Activated naive CD4-positive, alpha-beta T cell (primary cell): ENCODE results near the gene FHL5.
A peak's percentile ranks its signal among the peaks of the same experiment; 100 is the strongest.
"Not testable (repeated sequence)": the region's sequence is repeated elsewhere in the genome, so short reads cannot be mapped to it uniquely, and the experiment has no call there.

ENCODE experiments used
- DNase-seq, 4 experiments: peaks; one replicate each; lab custom pipeline; 2025; lab: John Stamatoyannopoulos, UW

The FHL5 gene, protein sequence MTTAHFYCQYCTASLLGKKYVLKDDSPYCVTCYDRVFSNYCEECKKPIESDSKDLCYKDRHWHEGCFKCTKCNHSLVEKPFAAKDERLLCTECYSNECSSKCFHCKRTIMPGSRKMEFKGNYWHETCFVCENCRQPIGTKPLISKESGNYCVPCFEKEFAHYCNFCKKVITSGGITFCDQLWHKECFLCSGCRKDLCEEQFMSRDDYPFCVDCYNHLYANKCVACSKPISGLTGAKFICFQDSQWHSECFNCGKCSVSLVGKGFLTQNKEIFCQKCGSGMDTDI

DNA sequence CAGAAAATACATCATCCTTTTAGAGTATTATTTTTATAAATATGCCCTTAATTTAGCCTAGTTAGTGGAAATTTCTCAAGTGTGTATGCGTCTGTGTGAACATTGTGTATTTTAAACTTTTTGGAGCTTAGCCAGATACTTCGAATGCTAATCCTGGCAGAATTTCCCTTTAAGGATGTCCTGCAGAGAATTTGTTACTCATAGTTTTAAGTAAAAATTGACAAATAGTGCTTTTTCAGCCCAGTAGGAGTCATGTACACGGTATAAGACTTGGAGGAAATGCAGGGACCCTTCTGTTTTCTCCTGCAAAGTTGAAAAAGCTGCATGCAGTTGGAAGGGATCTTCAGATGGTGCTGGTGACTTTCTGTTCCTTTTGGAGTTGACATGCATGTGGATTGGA lies at the start of gene FHL5:
Gene FHL5, plus strand, starts transcription at position 243 of the 400 bp plus-strand sequence. CDS start 40,486 bp downstream, outside the sequence.
- no peak for DNase-seq

DNA sequence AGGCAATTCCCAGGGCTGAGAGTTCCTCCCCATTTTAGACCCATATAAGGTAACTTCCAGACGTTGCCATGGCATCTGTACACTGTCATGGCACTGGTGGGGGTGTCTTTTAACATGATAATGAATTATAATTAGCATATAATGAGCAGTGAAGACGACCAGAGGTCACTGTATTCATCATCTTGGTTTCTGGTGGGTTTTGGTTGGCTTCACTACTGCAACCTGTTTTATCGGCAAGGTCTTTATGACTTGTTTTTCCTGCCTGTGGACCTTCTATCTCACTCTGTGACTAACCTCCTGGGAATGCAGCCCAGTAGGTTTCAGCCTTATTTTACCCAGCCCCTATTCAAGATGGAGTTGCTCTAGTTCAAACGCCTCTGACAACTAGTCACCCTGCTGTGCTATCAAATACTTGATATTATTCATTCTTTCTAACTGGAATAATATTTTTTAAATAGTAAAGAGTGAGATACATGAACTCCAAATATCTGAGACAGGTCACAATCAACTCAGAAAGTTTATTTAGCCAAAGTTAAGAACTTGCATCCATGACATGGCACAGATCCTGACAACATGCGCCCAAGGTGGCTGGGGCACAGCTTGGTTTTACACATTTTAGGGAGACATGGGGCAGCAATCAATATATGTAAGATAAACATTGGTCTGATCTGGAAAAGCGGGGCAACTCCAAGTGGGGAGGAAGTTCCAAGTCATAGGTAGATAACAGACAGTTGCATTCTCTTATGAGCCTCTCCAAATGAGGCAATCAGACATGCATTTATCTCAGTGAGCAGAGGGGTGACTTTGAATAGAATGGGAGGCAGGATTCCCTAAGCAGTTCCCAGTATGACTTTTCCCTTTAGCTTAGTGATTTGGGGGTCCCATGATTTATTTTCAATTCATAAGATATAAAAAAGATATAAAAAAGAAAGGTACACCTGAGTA lies 42.5 kb upstream of the FHL5 start:
- no peak for DNase-seq

DNA sequence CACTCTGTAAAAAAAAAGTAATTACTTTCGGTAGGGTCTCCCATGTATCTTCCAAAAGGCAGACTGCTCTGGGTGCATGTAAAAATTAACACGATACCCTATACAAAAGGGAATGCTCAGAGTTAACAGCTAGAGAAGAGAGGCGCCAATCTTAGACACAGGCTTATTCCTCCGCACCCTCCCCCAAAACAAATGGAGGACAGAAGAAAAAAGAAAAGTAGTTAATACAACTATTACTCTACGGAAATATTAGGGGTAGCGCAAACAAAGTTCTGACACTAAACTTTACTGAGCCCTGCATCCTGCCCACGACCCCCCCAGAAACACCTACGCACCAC lies 41.7 kb upstream of the FHL5 start:
- no peak for DNase-seq

DNA sequence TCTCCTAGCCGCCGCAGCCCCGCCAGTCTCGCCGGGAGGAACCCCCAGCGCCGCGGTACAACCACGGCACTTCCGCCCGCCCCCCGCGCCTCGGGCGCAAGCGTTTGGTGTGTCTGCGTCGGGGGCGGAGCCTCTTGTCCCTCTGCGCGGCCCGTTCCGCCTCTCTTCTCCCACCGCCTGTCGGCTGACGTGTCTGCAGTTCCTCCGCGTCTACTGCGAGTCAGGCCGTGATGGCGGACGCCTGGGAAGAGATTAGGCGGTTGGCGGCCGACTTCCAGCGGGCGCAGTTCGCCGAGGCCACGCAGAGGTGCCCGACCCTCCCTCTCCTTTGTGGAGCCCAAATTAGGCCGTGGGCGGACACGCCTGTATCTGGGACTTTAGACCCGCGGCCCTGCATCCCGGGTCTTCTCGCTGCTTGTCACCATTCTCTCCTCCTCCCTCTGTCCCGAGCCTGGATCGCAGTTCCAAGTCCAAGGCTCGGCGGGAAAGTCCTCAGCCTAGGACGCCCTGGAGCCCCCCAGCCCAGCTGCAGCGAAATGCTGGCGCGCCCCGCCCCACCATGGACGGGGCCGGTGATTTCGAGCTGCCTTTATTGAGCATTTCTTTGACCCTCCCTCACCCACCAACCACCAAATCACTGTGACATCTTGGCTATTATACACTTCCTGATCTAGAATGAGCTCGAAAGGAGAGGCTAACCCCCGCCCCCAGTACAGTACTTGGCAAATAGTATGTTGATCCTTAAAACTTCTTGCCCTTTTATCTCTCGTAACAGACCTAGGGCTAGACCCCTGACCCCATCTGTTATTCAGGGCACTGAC lies 41.1 kb upstream of the FHL5 start, which contains the start of gene UFL1:
Gene UFL1, plus strand, starts transcription at position 163 of the 821 bp plus-strand sequence. Its CDS starts 68 bp downstream, at position 231.
- DNase-seq, result peak; percentile 82 to 93 (median 86)

DNA sequence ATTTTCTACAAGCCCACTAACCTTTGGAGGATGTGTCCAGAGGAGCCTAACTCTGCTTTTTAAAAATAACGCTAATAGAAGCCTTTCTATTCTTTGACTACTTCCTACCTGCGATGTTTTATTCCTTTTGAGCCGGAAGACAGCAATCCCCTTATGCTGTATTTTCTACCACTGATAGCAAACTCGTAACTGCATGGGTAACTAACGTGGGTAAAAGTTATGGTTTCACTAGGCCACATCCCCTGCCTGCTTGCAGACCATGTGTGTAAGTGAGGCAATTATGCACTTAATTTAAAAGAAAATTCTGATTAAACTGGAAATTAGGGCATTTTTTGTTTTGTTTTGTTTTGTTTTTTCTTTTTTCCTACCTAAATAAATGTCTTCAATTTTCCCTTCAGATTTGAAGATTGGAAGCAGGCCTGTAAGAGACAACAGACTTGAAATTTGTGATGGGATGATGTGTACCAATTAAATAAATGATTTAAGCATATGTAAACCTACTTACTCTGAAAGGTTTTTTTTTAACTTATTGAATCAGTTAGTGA lies 40.4 kb upstream of the FHL5 start:
- DNase-seq, result no peak

DNA sequence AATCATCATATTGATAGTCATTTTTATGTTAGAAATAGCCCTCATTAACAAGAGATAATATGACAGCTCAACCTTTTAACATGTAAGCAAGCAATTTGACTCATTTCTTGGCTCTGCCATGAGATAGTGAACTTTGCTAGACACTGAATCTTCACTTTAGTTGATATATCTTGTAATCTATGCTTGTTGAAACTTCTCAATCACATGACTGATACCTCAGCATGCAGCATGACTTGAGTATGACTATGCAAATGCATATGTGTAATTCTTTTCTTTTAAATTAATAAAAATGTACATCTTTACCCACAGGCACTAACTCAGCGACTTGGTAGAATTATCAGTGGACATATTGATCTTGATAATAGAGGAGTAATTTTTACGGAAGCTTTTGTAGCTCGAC lies 34.7 kb upstream of the FHL5 start:
- no peak for DNase-seq

DNA sequence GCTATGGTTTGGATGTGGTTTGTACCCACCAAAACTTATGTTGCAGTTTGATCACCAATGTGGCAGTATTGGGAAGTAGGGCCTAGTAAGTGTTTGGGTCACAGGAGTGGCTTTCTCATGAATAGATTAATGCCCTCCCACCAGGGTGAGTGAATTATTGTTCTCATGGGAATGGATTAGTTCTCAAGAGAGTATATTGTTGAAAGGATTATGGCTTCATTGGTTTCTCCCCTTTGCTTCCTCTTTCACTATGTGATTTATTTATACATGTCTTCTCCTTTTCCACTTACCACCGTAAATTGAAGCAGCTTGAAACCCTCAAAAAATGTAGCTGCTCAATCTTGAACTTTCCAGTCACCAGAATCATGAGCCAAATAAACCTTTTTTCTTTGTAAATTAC lies 30.5 kb upstream of the FHL5 start:
- DNase-seq, result no peak

DNA sequence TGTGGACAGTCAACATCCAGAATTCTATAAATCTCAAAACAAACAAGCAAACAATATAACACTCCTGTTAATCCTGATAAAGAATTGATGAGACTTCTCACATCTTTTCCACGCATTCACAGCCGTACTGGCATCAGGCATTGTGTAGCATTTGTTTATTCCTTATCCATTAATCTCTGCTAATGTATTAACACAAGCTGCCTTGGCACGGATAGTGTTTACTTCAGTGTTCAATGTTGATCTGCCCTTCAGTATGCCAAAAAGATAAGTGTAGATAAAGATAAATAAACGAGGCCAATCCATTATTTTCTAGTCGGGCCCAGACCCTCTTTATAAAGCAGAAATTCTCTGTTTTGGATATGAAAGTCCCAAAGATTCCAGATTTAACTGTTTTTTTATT lies 25.2 kb upstream of the FHL5 start:
- DNase-seq, result no peak

DNA sequence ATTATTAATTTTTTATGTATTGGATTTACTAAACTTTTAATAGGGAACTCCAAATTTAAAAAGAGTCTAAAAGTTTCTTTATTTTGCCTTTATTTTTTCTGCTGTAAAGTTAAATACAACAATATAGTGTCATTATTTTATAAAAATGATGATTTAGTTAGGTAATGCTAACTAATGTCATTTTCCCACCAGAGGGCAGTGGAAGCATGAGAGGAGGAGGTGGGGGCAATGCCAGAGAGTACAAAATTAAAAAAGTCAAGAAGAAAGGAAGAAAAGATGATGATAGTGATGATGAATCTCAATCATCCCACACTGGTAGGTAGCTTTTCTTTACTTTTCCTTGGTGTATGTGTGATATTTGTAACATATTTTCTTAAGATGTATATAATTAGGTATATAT lies 20.2 kb upstream of the FHL5 start:
- no peak for DNase-seq

DNA sequence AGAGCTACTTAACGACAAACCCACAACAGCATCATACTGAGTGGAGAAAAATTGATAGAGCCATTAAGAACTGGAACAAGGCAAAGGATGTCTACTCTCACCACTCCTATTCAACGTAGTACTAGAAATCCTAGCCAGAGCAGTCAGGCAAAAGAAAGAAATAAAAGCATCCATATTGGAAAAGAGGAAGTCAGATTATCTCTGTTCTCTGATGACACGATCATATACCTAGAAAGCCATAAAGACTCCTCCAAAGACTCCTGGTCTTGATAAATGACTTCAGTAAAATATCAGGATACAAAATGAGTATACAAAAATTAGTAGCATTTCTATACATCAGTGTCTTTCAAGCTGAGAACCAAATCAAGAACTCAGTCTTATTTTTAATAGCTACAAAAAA lies 17.0 kb upstream of the FHL5 start:
- no peak for DNase-seq

DNA sequence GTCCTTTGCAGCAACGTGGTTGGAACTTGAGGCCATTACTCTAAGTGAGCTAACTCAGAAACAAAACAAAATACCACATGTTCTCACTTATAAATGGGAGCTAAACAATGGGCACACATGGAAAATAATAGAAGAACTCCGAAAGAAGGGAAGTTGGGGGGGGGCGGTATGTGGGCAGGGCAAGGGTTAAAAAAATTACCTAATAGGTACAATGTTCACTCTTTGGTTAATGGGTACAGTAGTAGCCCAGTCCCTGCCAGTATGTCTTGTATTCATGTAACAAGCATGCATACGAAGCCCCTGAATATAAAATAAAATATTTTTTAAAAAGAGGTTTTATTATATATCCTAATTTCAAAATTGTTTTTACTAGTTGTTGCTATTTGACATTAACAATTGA lies 15.3 kb upstream of the FHL5 start:
- DNase-seq, result no peak

DNA sequence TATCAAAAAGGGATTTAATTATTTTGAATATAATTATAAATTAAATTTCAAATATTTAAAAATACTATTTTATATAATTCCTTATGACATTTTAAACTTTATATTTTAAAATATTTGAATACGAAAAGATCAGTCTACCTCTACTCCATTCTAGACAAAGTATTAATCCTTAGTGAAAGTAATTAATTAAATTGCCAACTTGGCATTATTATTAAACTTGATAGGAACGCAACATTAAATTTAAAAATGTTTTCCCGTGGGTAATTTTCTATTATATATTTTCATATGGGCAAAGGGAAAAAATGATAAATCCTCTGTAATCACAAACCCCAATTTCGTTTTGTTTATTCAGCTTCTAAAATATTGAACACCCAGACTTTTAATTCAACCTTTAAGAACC lies 8.4 kb upstream of the FHL5 start:
- no peak for DNase-seq

DNA sequence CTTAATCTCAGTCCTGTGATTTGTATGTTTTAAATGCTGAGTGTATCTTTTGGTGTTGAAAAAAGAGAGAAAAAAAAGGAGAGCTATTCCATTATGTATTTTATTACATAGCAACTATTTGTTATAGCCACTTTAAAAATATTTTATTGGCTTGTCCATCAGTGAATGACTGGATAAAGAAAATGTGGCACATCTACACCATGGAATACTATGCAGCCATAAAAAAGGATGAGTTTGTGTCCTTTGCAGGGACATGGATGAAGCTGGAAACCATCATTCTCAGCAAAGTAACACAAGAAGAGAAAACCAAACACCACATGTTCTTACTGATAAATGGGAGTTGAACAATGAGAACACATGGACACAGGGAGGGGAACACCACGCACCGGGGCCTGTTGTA lies 3.2 kb upstream of the FHL5 start:
- not testable (repeated sequence) for DNase-seq

DNA sequence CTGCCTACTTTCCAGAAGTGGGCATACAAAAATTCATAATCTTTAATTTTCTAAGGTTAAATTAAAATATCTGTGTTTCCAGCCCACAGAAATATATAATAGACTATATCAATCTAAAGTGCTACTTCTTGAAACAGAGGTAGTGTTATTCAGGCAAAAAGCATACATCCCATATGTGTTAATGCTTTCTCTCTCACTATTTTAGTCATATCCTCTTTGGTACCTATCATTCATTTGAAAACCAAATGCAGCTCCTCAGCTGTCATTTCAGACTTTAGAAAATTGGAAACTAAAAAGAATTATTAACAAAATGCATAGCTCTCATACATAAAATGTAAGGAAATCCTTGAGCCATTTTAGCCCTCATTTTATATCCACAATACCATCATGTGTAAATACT lies 925 bp downstream of the FHL5 start:
- no peak for DNase-seq

DNA sequence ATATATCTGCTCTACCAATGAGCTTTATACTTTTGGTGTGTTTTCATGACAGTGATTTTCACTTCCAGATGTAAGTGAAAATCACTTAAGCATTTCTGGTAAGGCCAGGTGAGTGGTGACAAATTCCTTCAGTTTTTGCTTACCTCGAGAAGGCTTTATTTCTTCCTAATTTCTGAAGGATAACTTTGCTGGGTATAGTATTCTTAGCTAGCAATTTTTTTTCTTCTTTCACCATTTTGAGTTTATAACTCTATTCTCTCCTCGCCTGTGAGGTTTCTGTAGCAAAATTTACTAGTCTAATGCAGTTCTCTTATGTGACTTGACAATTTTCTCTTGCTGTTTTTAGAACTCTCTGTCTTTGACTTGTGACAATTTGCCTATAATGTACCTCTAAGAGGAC lies 7.1 kb downstream of the FHL5 start:
- DNase-seq, result no peak

DNA sequence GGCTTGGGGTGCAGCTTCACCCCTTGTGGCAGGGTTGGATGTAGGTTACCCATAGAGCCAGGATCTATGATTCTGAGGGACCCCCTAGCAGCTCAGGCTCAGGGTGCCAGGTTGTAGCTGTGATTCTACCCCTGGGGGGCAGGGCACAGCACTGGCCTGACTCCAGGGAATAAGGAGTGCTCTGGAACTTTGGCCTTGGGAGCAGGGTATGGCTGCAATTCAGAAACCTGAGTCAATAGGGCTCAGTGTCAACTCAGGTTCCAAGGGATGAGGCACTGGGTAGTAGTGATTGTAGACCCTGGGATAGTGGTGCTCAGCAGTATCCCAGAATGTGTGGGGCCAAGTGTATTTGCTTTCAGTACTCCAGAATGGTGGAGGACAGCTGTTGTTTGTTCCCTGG lies 8.6 kb downstream of the FHL5 start:
- DNase-seq, result no peak

DNA sequence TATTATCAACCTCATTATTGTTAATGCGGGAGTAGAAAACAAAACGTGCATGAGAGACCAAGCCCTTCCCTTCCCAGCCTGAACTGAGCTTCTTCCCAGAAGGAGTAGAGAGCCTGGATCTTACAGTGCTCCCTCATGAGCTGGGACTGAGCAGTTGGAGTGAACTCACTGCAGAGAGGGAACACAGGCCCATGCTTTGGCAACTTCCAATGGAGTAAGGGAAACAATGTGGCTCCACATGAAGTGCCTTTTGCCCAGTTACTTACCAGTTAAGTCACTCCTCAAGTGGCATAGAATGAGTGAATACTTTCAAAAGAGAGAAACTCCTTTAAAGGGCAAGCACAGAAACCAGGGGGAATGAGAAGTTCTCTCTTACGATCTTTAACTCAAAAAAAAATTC lies 12.4 kb downstream of the FHL5 start:
- DNase-seq, result no peak

DNA sequence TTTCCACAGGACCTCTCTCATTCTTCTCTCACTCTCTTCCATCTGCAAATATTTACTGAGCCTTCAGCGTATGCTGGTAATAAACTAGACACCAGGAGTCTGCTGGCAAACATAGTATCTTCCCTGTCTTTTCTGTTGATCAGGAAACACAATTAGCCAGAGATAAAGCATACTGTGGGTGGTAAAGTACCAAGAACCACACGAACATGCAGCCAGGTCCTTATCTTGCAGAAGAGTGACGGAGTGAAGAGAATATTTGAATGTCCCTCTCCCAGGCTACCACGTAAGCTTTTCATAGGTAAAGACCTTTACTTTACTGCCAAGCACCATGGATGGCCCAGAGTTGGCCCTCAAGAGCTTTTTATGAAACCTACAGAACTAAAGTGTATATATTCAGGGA lies 13.3 kb downstream of the FHL5 start:
- DNase-seq, result no peak

DNA sequence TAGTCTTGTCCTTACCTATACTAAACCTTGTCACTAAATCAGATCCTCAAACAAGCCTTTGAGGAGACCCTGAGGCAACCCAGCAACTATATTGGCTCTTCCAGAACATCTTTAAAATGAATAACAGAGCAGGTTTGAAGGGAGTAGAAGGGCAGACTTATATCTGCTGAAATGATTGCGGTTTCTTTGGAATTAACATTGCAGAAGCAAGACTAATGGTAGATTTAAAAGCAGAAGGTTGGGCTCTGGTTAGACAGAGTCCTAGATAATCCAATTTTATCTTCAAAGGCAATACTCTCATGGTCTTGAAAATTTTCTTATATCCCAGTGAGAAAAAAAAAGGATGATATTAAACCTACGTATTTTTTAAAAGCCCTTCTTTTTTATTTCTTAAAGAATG lies 19.1 kb downstream of the FHL5 start:
- no peak for DNase-seq

DNA sequence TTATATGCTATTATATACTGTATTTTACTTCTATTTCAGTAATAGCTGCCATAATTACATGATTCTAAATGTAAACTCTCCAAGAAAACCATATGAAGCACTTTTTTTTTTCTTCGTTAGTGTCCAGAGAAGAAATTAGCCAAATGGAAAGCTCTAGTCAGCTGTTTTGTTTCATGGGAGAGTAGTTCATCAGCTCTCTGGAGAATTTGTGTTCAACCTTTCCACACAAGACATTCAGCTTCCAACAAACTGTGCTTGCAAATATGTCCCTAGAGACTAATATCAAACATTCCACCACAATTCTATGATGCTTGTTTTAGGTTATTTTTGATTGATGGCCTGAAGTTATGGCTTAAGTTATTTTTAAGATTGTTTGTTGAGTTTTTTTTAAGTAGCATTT lies 19.5 kb downstream of the FHL5 start:
- DNase-seq, result no peak

DNA sequence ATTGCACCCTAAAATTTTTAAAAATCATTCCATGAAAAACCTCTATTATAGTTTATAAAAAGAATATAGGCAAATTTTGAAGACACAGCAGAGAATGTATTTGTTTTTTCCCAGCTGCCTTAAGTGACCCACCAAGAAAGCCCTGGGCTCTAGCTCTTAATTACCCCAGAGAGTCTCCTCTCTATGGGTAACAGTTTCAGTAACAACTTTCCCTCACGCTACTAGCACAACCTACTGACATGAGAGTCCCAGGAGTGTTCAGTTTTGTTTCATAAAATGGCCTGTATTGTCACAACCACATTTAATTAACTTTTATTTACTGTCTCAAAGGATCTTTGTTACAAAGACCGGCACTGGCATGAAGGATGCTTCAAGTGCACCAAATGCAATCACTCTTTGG lies 41.5 kb downstream of the FHL5 start:
- no peak for DNase-seq

DNA sequence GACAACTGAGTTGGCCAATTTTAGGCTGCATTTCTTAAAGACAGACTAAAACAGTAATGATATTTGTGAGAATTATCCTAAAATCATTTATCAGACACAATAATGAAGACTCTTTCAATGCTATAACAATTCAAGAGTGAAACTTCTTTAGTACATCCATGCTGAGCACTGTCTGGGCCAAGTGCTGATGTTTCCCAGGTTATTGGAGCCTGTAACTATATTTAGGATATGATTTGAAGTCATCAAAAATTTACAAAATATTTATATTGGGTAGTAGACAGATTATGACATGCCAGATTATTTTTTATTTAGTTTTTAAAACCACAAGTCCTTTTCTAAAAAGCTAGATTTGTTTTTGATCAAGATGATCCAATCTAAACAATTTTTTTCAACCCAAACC lies 45.1 kb downstream of the FHL5 start:
- DNase-seq, result no peak
